Hepatocyte (in vitro differentiated cells): Measurements from ENCODE around the gene TMC2.

ENCODE experiments used
- EZH2 ChIP-seq: fragments of 200-600 bp; sonication (generic); IDR thresholded peaks from 2 replicates; pipeline ENCODE4 v1.6.1; 2016; ENCODE audit warnings: antibody characterized with exemption, mild to moderate bottlenecking, borderline replicate concordance
- EZH2phosphoT487 ChIP-seq: fragments of 200-600 bp; sonication (generic); IDR thresholded peaks from one replicate; pipeline ENCODE4 v1.6.1; 2018; ENCODE audit warnings: antibody characterized with exemption, mild to moderate bottlenecking, low read depth, moderate library complexity; ENCODE audit not compliant: unreplicated experiment, severe bottlenecking
- TF ChIP-seq, protein P1 (sequence below): fragments of 200-600 bp; sonication (generic); IDR thresholded peaks from 2 replicates; pipeline ENCODE4 v1.5.1; 2016; ENCODE audit warnings: antibody characterized with exemption, mild to moderate bottlenecking; ENCODE audit not compliant: poor library complexity

DNA sequence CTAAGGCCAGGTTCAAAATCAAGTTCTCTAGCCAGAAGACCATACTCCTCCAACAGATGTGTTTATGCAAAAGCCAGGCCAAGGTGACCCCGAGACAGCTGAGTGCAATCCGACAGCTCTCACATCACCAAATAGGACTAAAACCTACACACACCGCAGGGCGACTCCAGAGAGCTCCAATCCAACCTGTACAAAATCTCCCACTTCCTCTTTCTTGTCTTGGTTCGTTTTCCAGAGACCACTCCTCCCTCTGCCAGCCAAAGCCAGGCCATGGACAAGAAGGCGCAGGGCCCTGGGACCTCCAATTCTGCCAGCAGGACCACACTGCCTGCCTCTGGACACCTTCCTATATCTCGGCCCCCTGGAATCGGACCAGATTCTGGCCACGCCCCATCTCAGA is 104.5 kb downstream of the TMC2 start:
- TF ChIP-seq, protein P1, sequence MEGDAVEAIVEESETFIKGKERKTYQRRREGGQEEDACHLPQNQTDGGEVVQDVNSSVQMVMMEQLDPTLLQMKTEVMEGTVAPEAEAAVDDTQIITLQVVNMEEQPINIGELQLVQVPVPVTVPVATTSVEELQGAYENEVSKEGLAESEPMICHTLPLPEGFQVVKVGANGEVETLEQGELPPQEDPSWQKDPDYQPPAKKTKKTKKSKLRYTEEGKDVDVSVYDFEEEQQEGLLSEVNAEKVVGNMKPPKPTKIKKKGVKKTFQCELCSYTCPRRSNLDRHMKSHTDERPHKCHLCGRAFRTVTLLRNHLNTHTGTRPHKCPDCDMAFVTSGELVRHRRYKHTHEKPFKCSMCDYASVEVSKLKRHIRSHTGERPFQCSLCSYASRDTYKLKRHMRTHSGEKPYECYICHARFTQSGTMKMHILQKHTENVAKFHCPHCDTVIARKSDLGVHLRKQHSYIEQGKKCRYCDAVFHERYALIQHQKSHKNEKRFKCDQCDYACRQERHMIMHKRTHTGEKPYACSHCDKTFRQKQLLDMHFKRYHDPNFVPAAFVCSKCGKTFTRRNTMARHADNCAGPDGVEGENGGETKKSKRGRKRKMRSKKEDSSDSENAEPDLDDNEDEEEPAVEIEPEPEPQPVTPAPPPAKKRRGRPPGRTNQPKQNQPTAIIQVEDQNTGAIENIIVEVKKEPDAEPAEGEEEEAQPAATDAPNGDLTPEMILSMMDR, result no peak
- no peak for TF ChIP-seq EZH2
- no peak for TF ChIP-seq EZH2phosphoT487
